HG03439 (cell line): ENCODE results near the gene VTCN1.
"Not testable (repeated sequence)": the region's sequence is repeated elsewhere in the genome, so short reads cannot be mapped to it uniquely, and the experiment has no call there.

Experiments
- ATAC-seq: cut with Tn5 transposase; IDR thresholded peaks from one replicate; pipeline ENCODE4 v1.9.1; 2021; ENCODE audit warnings: mild to moderate bottlenecking, moderate library complexity; ENCODE audit not compliant: unreplicated experiment

VTCN1 gene

DNA sequence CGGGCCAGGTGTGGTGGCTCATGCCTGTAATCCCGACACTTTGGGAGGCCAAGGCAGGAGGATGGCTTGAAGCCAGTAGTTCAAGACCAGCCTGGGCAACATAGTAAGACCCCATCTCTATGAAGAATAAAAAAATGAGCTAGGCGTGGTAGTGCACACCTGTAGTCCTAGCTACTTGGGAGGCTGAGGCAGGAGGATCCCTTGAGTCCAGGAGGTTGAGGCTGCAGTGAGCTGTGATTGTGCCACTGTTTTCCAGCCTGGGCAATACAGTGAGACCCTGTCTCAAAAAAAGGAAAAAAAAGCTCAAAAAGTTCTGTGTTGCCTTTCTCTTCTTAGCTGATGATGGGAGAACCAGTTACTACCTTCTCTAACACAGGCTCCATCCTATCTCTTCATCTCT, 108.9 kb downstream of the VTCN1 start:
- not testable (repeated sequence) for ATAC-seq

- ATAC-seq, result no peak
Observed at GRCh38 chr1:117101334-117101733, 109.4 kb downstream of the VTCN1 start.

- ATAC-seq, result no peak
Observed at GRCh38 chr1:117098287-117098890, 112.3 kb downstream of the VTCN1 start.

DNA sequence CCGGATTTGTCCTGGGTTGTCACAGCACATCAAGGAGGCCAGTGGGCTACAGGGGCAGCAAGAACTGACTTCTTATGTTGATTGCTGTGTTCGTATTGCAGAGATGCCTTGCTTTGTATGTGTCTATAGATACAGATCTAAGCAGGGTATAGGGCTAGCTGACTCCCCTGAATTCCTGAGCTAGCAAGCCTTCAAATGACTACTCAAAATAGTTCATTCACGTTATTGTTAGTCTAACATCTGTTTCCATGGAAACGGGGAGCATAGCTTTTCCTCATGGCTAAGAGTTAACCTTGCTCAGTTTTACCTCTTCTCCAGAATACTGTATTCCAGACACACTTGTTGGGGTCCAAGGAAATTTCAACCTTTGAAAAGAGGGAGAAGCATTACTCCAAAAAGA, 113.3 kb downstream of the VTCN1 start:
- ATAC-seq, result no peak

DNA sequence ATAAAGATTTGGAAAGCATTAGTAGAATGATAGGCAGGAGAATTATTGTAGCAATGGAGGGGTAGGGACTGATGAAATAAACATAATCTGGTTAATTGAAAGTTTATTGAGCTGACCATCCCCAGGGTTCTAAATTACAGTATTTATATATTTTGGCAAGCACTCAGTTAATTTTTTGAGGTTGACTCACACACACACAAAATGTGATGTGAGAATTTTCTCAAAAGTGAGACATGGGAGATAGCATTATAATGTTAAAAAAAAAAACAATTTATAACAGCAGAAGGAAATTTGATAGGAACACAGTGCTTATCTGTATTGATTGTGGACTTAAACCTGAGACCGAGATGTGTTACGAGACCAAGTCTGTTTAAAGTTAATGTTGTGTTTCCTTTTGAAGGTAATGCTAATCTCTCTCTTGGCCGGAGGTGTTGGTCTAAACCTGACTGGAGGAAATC, 113.7 kb downstream of the VTCN1 start:
- no peak for ATAC-seq

GRCh38 chr1:117094841-117095604, 115.7 kb downstream of the VTCN1 start:
- no peak for ATAC-seq

GRCh38 chr1:117093870-117094621, 116.7 kb downstream of the VTCN1 start:
- peak; percentile 53 for ATAC-seq
